ENCODE results near the gene CKMT1B. TPM values are rescaled to one million over a fixed set of nuclear protein-coding genes. Genes with fewer than 3 reads are reported as not detected.

The CKMT1B gene
- total and polyA plus RNA-seq, 10 of the 15 experiments (the other 5 are each of a cell fraction or from before 2014, with no cell fraction given) = 0.07 to 0.35 (median 0.21) TPM; not detected in 3

GRCh38 chr15:43545426-43545825 is 48.4 kb upstream of the CKMT1B start:
- 50% methylated on average over 1 of the region's 1 CpG for WGBS (ENCODE audit: insufficient coverage, insufficient replicate concordance, low lambda C conversion rate, missing lambda C conversion rate)
- H3K27me3 ChIP-seq (replicated peaks in 1 of 2; ENCODE audit: control insufficient read depth in 2 of 2, insufficient read depth in 2 of 2, low read length in 1 of 2) = no peaks in the 10 kb centered on the region
- no peak for TF ChIP-seq SUPT20H (IDR thresholded peaks at IDR 0.05; ENCODE audit: borderline replicate concordance, control insufficient read depth, low read depth, low read length)
- TF ChIP-seq SREBF1 (IDR thresholded peaks at IDR 0.05; ENCODE audit: low read length) = no peak
- no peak for TF ChIP-seq PAX5 (IDR thresholded peaks at IDR 0.05; ENCODE audit: borderline replicate concordance, low read depth, low read length)
- no peak for TF ChIP-seq HCFC1 (IDR thresholded peaks at IDR 0.05; ENCODE audit: low read length)
- TF ChIP-seq SP1 (IDR thresholded peaks at IDR 0.05; ENCODE audit: low read depth, low read length) = no peak
- TF ChIP-seq FOS (IDR thresholded peaks at IDR 0.05; ENCODE audit: borderline replicate concordance, extremely low read depth, insufficient read length) = no peak
- no peak for TF ChIP-seq SMAD5 (IDR thresholded peaks at IDR 0.05; ENCODE audit: low read depth)
- TF ChIP-seq ZNF622 (IDR thresholded peaks at IDR 0.05) = no peak
- no peak for TF ChIP-seq RFX5 (IDR thresholded peaks at IDR 0.05; ENCODE audit: low read depth, low read length)
- no peak for TF ChIP-seq KAT2A (conservative IDR thresholded peaks at IDR 0.05; ENCODE audit: control insufficient read depth, low read depth, low read length)
- TF ChIP-seq POLR2AphosphoS5 (IDR thresholded peaks at IDR 0.05; ENCODE audit: low read length) = no peak
- no peak for TF ChIP-seq BRCA1 (IDR thresholded peaks at IDR 0.05; ENCODE audit: low read depth, low read length)
- no peak for TF ChIP-seq TCF3 (IDR thresholded peaks at IDR 0.05; ENCODE audit: borderline replicate concordance, insufficient read depth, low read depth, low read length)
- TF ChIP-seq ZZZ3 (IDR thresholded peaks at IDR 0.05; ENCODE audit: control insufficient read depth, insufficient read length, low read depth) = no peak
- no peak for TF ChIP-seq HDAC6 (IDR thresholded peaks at IDR 0.05; ENCODE audit: unreplicated experiment)
- TF ChIP-seq NR2C1 (IDR thresholded peaks at IDR 0.05) = no peak
- no peaks in the 10 kb centered on the region for H4K20me1 ChIP-seq (ENCODE audit: control insufficient read depth, insufficient read depth)
- SMC1A ChIA-PET (ENCODE audit: uncharacterized antibody, unreplicated experiment) = no interaction called here
- RAD21 ChIA-PET (ENCODE audit: unreplicated experiment) = no interaction called here
- DNase-seq (ENCODE audit: low read depth, low spot score) = no peak
- BruUV-seq (replicated peaks) = no TSS peak
- no peak overlapping the region for H2AFZ ChIP-seq (ENCODE audit: control insufficient read depth, low read depth, low read length)
- no peak overlapping the region for H3K9ac ChIP-seq (ENCODE audit: control insufficient read depth, insufficient read depth, low read length)
- FAIRE-seq = no peak
- no peaks in the 10 kb centered on the region for H3K4me1 ChIP-seq (ENCODE audit: control insufficient read depth, insufficient read depth, low read length)
- CTCF ChIA-PET = no interaction called here
- no peaks in the 10 kb centered on the region for H3K9me3 ChIP-seq (replicated peaks; ENCODE audit: control insufficient read depth, insufficient read depth, low read length)
- in situ Hi-C loops (cut with MboI) = no loop called here
- H3K4me2 ChIP-seq (ENCODE audit: control insufficient read depth, insufficient read depth) = no peak overlapping the region
- no peak overlapping the region for H3K27ac ChIP-seq (ENCODE audit: control insufficient read depth, insufficient read depth)
- H3K36me3 ChIP-seq (ENCODE audit: control insufficient read depth in 2 of 2, insufficient read depth in 2 of 2, low read length in 1 of 2) = no peaks in the 10 kb centered on the region
- H3K4me3 ChIP-seq = no peak overlapping the region
- POLR2A ChIA-PET = interaction anchor here (0.6 kb wide), 1 partner anchor 159 kb away, joined by 3 read pairs; no protein-coding TSS in a partner anchor
- no peaks in the 10 kb centered on the region for H3K79me2 ChIP-seq (ENCODE audit: control insufficient read depth, insufficient read depth, low read length)
- intact Hi-C loops (cut with micrococcal nuclease; ENCODE audit: unreplicated experiment) = no loop called here
- ATAC-seq = no peak
